Hindlimb muscle (tissue), 1 donor: ENCODE data around the gene SUFU. TPM values are rescaled to one million over a fixed set of nuclear protein-coding genes. Genes with fewer than 3 reads are reported as not detected.

Experiments used
- DNase-seq: peaks from one replicate; pipeline ENCODE4 v3.0.0-alpha.2; 2013
- polyA plus RNA-seq: library from polyadenylated mRNA; unstranded; fragments of 120-200 nt; gene quantifications from one replicate; pipeline ENCODE4 v1.2.1, GENCODE V29; 2013; ENCODE audit not compliant: insufficient read length

The SUFU gene
- polyA plus RNA-seq, 1 donor = 16.4 TPM

DNA sequence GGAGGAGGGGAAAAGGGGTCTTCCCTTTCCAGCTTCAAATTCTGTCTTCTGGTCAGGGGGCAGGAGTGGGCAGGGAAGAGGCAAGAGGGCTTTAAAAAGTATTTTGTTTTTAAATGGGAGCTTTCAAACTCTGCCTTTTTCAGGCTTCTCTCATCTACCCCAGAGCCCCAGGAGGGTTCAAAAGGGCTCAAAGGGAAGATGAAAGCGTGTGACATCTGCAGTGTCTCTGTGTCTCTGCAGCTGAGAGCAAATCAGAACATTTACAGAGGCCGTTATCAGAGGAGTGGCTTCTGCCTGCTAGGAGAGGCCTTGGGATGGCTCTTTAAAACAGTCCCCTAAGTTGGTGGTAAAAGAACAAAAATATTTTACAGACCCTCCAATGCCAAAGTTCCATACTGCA lies 170.8 kb downstream of the SUFU start:
- DNase-seq = no peak

DNA sequence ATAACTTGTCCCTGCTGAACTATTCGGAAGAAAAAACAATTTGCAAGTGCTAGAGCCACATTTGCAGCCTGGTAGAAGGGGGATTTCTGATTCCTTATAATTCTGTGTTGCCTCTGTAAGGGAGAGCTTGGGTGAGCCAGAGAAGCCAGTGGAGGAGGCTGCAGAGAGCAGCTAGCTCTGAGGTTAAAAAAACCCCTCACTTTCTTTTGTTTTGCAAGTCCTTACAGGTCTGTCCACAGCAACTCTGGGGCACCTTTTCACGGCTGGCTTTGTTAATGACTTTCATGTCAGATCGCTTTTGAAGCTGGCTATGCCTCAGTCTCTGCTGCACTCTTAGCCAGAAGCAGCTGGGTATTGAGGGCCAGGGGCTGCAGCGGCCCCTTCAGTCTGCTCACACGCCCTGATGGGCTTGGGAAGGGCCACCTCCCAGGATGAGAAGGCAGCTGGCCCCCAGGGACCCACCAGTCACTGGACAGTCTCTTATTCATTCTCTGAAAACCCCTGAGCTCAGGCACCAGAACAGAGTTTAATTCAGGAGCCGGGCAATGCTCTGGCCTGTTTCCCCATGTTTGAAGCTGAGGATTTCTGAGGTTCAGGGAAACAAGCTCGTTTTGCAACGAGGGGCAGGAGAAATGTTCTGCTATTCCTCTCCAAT lies 171.4 kb downstream of the SUFU start:
- DNase-seq = no peak

DNA sequence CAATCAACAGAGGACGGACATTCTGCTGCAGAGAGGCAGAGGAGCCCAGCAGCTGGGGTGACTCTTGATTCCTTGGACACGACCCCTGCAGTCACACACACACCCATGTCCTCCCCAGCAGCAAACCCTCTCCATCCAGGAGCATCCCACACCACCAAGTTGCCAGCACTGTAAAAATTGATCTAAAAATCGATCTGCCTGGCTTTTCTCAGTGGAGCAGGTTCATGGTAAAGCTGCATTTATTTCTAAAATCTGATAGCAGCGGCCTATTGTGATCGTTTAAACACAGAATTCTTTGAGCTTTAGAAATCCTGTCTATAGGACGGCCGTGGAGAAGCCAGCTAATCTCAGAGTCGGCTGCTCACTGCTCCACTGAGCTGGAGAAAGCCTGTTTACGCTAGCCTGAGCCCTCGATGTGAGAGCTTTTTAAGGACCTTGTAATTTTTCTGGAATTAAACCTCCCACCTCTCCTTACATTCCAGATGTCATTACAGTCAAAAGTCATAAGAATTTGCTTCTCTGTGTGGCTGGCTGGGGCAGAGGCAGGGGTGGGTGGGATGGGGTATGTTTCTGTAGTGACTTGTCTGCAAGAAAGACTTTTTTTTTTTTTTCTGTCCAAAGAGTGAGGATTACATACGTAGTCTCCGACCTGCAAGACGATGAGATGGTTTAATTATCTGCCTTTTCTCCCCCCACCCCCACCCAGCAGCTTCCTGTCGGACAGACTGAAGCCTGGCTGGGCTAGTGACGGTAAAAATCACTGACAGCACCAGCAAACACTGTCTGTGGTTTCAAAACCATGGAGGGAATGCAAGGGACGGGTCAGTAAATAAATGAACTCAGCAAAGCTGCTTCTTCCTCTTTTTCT lies 172.1 kb downstream of the SUFU start:
- no peak for DNase-seq

DNA sequence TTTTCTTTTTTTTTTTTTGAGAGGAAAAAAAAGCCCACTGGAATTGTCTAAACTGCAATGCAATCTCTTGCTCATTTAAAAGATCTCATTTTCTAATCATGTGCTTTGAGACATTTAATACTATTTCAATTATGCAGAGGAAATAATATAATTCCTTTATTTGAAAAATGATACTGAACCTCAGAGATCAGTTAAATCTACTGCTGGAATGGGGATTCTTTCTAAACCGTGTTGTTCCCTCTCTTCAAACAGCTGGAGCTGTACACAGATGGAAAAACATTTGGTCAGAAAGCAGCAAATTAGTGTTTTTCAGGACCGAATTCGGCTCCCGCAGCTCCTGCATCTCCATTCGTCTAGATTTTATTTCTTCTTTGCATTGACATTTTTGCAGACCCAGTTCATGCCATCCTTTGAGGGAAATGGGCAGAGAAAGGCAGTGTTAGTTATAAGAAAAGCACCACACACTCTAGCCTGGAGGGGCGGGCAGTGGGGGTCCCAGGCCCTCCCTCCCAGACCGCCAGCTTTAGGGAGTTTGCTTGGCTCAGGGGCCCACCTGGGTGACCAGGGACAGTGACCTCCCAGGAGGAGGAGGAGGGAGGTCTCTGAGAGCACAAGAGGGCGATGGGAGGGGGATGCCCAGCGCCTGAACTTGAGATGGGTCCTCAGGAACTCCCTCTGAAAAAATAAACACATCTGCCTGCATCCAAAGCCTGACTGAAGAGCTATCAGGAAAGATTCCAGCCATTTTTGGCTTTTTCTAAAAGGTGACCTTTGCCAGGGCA lies 173.0 kb downstream of the SUFU start:
- DNase-seq = no peak

DNA sequence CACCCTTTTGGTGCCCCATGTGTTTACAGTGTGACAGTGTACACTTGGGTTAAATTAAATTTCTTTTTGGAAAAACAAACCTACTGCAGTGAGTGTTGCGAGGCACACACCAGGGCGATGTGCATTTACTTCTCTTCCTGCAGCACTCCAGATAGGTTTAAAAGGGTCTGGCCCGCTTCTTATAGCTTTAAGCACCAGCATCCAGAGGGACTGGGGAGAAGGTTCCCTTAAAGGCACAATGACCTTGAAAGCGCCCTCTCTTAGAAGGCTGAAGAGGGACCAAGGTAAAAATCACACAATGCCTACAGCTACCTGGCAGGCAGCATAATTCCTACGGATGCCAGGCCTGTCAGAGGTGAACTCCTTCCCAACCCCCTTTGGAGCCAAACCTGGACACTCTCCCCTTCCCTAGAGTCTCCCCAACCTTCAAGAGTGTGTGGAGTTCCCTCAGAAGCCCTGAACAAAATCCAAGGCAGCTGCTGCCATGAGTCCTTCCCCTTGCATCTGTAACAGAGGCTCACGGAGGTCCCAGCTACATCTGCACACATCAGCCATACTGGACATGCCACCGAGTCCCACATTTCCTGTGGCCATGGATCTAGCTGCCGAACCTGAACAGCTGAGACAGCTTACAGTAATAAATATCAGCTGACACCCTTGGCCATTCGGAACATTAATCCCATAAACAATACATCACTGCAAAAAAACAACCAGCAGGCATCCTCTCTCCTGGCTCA lies 173.7 kb downstream of the SUFU start:
- no peak for DNase-seq

DNA sequence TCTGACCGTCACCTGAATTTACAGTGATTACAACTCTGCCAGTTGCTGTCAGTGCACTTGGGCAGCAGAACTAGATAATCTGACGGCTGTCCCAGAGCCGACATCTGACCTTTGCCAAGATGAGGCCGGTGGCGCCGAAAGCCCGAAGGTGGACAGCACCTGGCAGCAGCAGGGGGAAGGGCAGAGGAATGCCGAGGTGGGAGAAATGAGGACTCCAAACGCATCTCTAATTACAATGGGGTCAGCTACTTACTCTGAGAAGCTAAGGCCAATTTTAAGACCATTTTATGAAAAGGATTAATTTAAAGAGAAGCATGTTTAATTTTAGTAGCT lies 174.3 kb downstream of the SUFU start:
- no peak for DNase-seq

DNA sequence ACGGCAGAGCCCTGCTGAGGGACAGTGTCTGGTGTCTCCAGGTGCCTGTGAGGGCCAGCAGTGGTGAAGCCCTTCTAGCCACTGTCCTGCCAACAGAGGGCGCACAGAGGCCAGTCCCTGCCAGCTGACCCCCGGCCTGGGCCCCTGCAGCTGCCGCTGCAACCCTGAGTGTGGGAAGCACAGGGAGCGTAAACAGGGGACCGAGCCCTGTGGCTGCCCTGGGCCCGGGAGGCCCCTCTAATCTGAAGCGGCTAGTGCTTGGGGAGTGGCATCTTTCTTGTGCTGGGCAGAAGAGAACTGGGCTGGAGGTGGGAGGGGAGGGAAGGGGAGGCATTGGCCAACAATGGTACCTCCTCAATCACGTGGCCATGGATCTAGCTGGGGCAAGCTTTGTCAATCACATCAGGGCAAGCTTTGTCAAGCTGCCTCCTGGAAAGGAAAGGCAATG lies 175.1 kb downstream of the SUFU start:
- DNase-seq = peak; percentile 51

DNA sequence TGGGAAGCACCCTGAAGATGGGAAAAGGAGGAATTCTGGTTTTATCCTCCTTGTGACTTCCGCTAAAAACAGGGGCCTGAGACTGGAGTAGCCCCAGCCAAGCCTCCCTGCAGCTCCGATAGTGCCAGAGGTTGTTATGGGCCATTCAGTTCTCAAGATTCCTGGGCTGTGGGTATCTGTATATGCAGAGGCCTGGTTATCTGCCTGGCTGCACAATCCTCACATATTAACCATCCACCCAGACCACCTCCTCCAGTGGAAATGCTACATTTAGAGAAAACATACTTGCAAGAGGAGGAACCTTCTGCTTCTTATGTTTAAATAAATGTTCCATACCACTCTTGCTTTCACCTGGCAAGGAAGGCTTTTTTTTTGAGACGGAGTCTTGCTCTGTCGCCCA lies 175.8 kb downstream of the SUFU start:
- DNase-seq = no peak

DNA sequence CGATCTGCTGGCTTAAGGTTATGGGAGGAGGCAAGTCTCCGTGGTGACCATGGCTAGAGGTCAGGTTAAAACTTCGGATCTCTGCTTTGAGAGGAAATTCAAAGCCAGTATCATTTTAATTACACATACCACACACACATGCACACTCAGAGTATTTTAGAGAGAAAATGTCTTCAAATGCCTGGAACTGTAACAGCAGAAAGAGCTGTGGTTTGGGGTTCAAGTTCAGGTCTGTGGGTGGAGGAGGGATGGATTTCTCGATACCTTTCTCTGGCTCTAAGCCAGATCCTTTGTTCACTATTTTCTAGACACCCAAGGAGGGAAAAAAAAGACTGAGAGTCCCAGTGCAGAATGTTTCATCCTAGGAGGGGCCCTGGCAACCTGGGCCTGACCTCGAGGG lies 177.9 kb downstream of the SUFU start:
- no peak for DNase-seq

DNA sequence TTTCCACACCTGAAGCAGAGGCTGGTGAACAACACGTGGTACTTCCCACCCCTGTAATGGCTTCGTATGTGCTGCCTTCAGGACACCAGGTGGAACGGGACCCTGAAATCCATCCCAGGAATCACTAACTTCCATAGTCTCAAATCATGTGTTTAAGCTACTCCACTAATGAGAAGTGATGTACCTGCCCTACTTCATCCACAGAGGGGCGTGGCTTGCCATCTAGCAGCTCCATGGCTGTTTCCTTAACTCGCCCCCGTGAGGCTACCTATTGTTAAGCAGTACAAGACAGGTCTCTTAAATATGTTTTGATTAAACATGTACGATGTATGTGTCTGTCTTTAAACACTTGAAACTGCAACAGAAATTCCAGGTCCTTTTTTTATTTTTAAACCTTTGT lies 178.6 kb downstream of the SUFU start:
- no peak for DNase-seq

DNA sequence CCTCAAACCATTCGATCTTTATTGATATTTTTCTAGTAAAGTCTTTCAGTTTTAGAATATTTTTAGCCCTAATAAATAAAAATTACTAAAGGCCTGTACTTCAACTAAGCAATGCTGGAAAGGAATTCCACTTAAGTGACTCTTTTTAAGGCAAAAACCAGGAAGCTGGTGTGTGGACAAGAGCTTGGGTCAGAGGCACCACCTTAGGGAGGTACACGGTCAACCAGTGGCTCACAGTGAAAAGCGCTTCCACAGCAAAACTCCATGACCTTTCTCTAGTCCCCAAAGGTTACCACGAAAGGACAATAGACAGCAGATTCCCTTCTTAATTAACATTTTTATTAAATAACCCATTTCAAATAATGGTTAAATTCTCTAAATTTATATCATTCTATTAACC lies 179.2 kb downstream of the SUFU start:
- DNase-seq = no peak

Other genes starting within 250 kb of the SUFU start
- 18.7 TPM for gene NFKB2, start 108.3 kb upstream of the SUFU start, polyA plus RNA-seq
- 4.9 TPM for gene PSD, start 85.2 kb upstream of the SUFU start, polyA plus RNA-seq
- gene FBXL15, start 83.1 kb upstream of the SUFU start, polyA plus RNA-seq = 6.9 TPM
- gene CUEDC2, start 71.4 kb upstream of the SUFU start, polyA plus RNA-seq = 55.8 TPM
- 0.30 TPM for gene C10orf95, start 52.4 kb upstream of the SUFU start, polyA plus RNA-seq
- gene ACTR1A, start 1.3 kb upstream of the SUFU start, polyA plus RNA-seq = 81.0 TPM
- 97.5 TPM for gene TRIM8, start 140.5 kb downstream of the SUFU start, polyA plus RNA-seq
- gene ARL3, start 210.4 kb downstream of the SUFU start, polyA plus RNA-seq = 12.5 TPM
- gene SFXN2, start 210.7 kb downstream of the SUFU start, polyA plus RNA-seq = 7.5 TPM
- gene WBP1L, start 240.0 kb downstream of the SUFU start, polyA plus RNA-seq = 44.8 TPM